Measurements from ENCODE around the gene TSC2. TPM values are rescaled to one million over a fixed set of nuclear protein-coding genes. Genes with fewer than 3 reads are reported as not detected.
A peak's percentile ranks its signal among the peaks of the same experiment; 100 is the strongest.

Gene TSC2
- total and polyA plus RNA-seq, 2 of the 13 experiments (the other 11 are each of a cell fraction or from before 2014, with no cell fraction given), result 19.6 to 40.4 TPM

GRCh38 chr16:2023092-2024031 is 24.4 kb upstream of the TSC2 start (continued):
- TF ChIP-seq HINFP (CRISPR knock-in tag; IDR thresholded peaks at IDR 0.05; ENCODE audit: low read depth) (no peak), NAIF1 (CRISPR knock-in tag; IDR thresholded peaks at IDR 0.05; ENCODE audit: borderline replicate concordance) (no peak), ZBTB38 (CRISPR knock-in tag; IDR thresholded peaks at IDR 0.05) (peak; percentile 79), ZBTB14 (CRISPR knock-in tag; IDR thresholded peaks at IDR 0.05) (no peak), KMT2A (CRISPR knock-in tag; IDR thresholded peaks at IDR 0.05) (0 out of 2 replicates have a peak, but pooled peaks have one; percentile 21), ZHX2 (IDR thresholded peaks at IDR 0.05; ENCODE audit: low read depth) (no peak), ZHX2 (CRISPR knock-in tag; IDR thresholded peaks at IDR 0.05; ENCODE audit: borderline replicate concordance) (no peak), U2AF2 (IDR thresholded peaks at IDR 0.05; ENCODE audit: low read depth, low read length) (no peak), ZMYM3 (CRISPR knock-in tag; IDR thresholded peaks at IDR 0.05) (no peak; the same call in 1 of the 2 replicates), TOE1 (CRISPR knock-in tag; IDR thresholded peaks at IDR 0.05) (no peak), ATRX (CRISPR knock-in tag; IDR thresholded peaks at IDR 0.05; ENCODE audit: borderline replicate concordance) (no peak), NR2F1 (CRISPR knock-in tag; IDR thresholded peaks at IDR 0.05) (no peak), ZNF839 (CRISPR knock-in tag; IDR thresholded peaks at IDR 0.05; ENCODE audit: borderline replicate concordance) (no peak), GLI4 (CRISPR knock-in tag; IDR thresholded peaks at IDR 0.05; ENCODE audit: borderline replicate concordance) (no peak), KAT8 (CRISPR knock-in tag; IDR thresholded peaks at IDR 0.05) (peak; percentile 69; the same call in 1 of the 2 replicates), SRF (IDR thresholded peaks at IDR 0.05; ENCODE audit: low read depth, low read length) (no peak), ZNF567 (CRISPR knock-in tag; IDR thresholded peaks at IDR 0.05; ENCODE audit: borderline replicate concordance) (no peak), NFKB2 (CRISPR knock-in tag; IDR thresholded peaks at IDR 0.05; ENCODE audit: borderline replicate concordance) (no peak), ZNF678 (CRISPR knock-in tag; IDR thresholded peaks at IDR 0.05) (no peak)
